Dedifferentiated amniotic fluid mesenchymal stem cell (primary cell): ENCODE data around the gene PDE12.
"Not testable (repeated sequence)": the region's sequence is repeated elsewhere in the genome, so short reads cannot be mapped to it uniquely, and the experiment has no call there.

ENCODE experiments used
- DNase-seq: peaks from one replicate; pipeline ENCODE4 v3.0.0-alpha.2; 2016; ENCODE audit errors: extremely low spot score

PDE12 gene

DNA sequence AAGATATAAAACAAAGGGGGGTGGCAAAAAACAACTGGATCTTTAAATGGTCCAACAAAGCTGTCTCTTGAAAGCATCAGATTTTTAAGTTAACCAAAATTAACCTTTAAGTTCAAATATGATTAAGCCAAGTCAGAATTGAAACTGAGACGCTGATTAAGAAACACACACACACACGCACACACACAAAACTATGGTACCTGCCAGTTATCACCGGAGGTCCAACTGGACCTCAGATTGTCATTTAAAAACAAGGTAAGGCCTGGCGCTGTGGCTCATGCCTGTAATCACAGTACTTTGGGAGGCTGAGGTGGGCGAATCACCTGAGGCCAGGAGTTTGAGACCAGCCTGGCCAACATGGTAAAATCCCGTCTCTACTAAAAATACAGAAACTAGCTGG, 30.7 kb downstream of the PDE12 start:
- DNase-seq: no peak

DNA sequence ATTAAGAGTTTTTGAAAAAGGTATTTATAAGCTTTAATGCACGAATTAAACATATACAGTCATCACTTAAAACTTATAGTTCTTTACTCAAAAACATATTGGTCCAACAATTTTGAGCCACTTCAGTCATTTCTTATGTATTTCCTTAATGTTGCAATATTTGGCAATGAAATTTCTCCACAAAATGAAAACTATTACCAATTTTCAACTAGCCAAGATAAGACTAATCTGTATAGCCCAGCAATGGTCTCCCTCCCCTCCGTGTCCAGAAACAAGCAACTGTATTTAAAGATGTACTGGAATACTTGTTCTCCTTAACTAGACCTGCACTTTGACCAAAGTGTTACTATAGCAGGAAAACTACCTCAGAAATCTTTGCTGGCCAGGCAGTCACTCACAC, 31.8 kb downstream of the PDE12 start:
- DNase-seq: no peak

DNA sequence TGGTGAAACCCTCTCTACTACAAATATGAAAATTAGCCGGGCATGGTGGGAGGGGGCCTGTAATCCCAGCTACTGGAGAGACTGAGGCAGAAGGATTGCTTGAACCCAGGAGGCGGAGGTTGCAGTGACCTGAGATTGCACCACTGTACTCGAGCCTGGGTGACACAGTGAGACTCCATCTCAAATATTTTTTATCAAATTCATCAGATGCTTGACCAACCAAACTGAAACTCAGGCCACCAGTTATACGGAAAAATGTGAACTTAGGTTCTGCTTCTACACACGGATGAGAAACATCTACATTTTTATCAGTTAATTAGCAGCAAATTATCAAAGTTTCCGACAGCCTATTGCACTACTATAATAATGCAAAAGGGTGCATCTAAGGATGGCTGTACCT, 36.2 kb downstream of the PDE12 start:
- no peak for DNase-seq

DNA sequence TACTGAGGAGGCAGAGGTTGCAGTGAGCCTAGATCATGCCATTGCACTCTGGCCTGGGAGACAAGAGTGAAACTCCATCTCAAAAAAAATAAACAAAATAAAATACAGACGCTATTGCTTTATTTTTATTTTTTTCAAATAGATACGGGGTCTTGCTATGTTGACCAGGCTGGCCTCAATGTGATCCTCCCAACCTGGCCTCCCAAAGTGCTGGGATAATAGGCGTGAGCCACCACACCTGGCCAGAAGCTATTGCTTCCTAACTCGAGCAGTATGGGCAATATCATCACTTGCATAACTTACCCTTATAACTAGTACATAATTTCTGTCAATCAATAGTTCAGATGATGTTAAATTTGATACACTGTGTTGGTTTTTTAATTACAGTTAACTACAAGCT, 38.1 kb downstream of the PDE12 start:
- DNase-seq: no peak

DNA sequence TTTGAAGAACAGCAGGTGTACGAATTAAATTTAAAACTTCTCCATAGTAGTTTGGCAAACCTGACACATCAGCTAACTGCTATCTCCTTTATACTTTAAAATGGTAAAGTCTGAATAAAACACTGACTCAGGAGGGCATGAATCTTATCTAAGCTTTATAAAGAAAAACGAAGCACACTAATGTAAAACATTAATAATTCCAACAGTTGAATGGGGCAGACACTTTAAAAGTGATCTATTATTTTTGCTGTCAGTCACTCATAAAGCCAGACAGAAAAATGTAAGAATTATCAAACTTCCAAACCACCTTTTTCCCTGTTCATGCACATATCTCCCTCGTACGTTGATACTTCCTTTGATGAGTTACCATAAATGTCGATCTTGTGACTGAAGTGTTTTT, 38.5 kb downstream of the PDE12 start:
- DNase-seq: no peak

DNA sequence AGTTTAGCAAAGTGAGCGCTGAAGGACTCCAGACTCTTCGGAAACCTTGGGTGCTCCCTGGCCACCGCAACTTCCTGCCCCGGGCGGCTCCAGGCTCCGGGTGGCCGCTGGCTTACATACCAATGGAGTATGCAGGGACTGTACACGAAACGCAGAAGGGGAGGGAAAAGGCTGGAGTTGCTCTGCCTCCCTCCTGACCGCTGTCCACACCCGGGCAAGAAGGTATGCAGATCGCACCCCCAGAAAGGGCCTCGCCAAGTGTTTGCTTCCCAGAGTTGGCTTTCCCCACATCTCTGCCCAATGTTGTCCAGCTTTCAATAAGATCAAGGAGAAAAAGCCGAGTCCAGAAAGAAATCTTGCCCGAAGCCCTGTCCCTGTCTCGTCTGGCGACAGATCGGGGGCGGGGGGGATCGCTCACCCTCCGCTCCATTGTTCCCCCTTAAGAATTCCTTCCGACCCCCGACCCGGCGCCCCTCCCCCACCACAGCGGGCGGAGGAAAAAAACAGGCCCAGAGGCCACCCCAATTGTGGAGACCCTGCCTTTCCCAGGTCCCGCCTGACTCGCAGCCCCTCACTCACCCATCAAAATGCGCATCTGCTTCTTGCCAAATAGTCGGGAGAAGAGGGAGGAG, 40.5 kb downstream of the PDE12 start:
- DNase-seq: peak; percentile 90

DNA sequence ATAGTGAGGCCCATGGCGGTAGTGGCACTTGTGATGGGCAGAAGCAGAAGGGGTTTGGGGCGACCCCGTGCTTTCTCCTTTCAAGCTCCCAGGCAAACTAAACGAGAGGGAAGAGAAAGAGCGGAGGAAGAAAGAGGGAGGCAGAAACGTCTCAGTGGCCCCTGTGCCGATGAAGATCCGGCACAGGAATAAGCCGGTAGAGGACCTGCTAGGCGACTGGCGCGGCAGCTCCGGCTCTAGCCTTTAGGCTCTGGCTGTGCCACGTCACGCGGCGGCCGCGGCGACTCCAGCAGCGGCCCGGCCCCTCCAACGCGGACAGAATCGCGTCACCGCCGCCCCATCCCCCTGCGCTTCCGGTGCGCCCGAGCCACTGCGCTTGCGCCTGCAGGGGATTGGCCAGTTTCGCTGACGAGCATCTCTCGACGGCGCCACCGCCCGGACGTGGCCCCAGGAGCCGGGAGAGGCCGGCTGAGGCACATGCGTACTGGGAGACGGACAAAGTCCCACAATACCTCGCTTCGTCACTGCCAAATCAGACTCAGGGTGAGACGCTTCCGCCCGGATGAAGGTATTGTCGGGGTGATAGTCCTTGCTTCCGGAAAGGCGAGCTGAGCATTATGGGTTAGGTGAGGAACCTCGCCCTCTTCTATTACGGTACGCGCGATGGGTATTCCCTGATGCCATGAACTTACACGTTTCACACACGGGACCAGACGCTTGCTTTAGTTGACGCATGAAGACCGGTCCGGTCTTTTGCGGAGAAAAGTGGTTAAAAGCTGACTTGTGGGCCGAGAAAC, 41.3 kb downstream of the PDE12 start, which contains the start of gene ARF4:
Gene ARF4 (minus strand): TSS at position 218 of the 797 bp plus-strand sequence. CDS start 204 bp downstream, at position 14.
- DNase-seq: peak; percentile 99

DNA sequence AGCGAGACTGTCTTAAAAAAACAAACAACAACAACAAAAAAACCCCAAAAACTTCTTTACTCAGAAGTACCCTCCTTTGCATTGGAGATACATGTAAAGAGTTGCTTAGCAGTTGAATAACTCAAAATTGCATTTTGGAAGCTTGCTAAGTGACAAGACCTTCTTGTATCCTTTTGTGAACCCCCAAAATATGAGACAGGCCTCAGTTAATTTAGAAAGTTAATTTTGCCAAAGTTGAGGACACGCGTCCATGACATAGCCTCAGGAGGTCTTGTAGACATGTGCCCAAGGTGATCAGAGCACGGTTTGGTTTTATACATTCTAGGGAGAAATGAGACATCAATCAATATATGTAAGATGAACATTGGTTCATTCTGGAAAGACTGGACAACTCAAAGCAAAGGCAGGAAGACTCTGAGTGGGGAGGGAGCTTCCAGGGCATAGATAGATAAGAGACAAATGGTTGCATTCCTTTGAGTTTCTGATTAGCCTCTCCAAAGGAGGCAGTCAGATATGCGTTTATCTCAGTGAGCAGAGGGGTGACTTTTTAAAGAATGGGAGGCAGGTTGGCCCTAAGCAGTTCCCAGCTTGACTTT, 42.8 kb downstream of the PDE12 start:
- no peak for DNase-seq

DNA sequence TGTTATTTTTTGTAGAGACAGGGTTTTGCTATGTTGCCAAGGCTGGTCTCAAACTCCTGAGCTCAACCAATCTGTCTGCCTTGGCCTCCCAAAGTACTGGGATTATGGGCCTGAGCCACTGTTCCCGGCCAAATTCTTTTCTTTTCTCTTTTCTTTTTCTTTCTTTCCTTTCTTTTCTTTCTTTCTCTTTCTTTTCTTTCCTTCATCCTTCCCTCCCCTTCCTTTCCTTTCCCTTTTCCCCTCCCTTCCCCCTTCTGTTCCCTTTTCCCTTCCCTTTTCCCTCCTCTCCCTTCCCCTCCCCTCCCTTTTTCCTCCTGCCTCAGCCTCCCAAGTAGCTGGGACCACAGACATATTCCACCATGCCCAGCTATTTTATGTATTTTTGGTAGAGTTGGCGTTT, 44.1 kb downstream of the PDE12 start:
- no peak for DNase-seq

DNA sequence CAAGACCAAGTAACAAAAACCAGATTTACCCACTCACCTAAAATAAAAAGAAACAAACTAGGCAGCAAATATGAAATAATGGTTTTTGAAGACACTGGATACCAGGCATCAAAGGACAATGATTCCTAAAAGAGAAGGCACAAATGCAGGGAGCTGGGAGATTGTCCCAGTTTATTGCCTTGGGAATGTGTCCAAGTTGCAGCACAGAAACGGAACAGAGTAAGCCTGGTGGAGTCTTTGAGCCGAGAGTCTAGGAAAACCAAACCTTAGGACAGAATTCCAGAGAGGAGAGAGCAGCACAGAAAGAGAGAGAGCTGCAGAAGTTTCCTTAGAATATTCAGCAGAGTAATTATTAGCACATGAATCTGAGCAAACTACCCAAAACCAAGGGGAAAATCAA, 48.9 kb downstream of the PDE12 start:
- DNase-seq: no peak

DNA sequence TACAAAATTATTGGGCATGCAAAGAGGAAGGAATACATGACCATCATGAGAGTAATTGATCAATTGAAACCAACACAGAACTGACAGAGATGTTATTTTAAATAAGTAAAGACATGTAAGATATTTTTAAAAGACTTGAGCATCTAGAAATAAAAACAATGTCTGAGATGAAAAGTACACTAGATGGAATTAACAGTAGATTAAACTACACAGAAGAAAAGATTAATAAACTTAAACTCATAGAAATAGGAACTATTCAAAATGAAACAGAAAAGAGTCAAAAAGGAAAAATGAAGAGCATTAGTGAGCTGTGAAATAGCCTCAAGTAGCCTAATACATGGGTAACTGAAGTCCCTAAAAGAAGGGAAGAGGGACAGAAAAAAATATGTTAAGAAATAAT, 49.6 kb downstream of the PDE12 start:
- no peak for DNase-seq

DNA sequence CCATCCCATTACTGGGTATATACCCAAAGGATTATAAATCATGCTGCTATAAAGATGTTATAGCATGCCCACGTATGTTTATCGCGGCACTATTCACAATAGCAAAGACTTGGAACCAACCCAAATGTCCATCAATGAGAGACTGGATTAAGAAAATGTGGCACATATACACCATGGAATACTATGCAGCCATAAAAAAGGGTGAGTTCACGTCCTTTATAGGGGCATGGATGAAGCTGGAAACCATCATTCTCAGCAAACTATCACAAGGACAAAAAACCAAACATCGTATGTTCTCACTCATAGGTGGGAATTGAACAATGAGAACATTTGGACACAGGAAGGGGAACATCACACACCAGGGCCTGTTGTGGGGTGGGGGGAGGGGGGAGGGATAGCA, 55.8 kb downstream of the PDE12 start:
- DNase-seq: not testable (repeated sequence)

DNA sequence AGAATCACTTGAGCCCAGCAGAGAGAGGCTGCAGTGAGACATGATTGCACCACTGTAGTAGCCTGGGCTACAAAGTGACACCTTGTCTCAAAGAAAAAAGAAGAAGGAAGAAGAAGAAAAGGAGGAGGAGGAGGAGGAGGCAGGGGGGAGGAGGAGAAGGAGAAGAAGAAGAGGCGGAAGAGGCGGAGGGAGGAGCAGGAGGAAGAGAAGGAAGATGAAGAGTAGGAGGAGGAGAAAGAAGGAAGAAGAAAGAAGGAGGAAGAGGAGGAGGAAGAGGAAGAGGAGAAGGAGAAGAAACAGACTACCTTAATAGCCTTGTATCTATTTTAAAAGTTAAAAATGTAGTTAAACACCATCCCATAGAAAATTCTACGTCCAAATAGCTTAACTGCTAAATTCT, 60.2 kb downstream of the PDE12 start:
- no peak for DNase-seq
